GM12874 (cell line): ENCODE results near the gene LDLRAD2.

Experiments
- CTCF ChIP-seq: IDR thresholded peaks from 2 replicates; pipeline ENCODE4 v1.5.1; 2011; ENCODE audit warnings: low read depth, mild to moderate bottlenecking, control low read depth, low read length, moderate library complexity; ENCODE audit not compliant: insufficient read depth

The LDLRAD2 gene

GRCh38 chr1:21847223-21848205, 35.4 kb downstream of the LDLRAD2 start:
- no peak for TF ChIP-seq CTCF

GRCh38 chr1:21848524-21849174, 36.6 kb downstream of the LDLRAD2 start:
- no peak for TF ChIP-seq CTCF

- TF ChIP-seq CTCF: no peak
Observed at GRCh38 chr1:21849909-21850576, 38.0 kb downstream of the LDLRAD2 start.

- no peak for TF ChIP-seq CTCF
Observed at GRCh38 chr1:21851430-21852250, 39.6 kb downstream of the LDLRAD2 start.

GRCh38 chr1:21852282-21853130, 40.4 kb downstream of the LDLRAD2 start:
- TF ChIP-seq CTCF: no peak

GRCh38 chr1:21853131-21853427, 41.0 kb downstream of the LDLRAD2 start:
- no peak for TF ChIP-seq CTCF
